GM19351 (cell line): ENCODE results near the gene PCK2.
A peak's percentile ranks its signal among the peaks of the same experiment; 100 is the strongest.
"Not testable (repeated sequence)": the region's sequence is repeated elsewhere in the genome, so short reads cannot be mapped to it uniquely, and the experiment has no call there.

Experiments used
- ATAC-seq: cut with Tn5 transposase; IDR thresholded peaks from one replicate; pipeline ENCODE4 v1.9.1; 2021; ENCODE audit warnings: mild to moderate bottlenecking, moderate library complexity; ENCODE audit not compliant: unreplicated experiment

Gene PCK2

GRCh38 chr14:24093901-24094840 lies at the start of gene PCK2:
Gene PCK2 (plus strand): TSS chr14:24094311. CDS start chr14:24094406, 95 bp downstream.
- peak; percentile 45 for ATAC-seq

- not testable (repeated sequence) for ATAC-seq
These were observed 45.1 kb upstream of the PCK2 start for GRCh38 chr14:24049002-24049401.

- ATAC-seq, result not testable (repeated sequence)
These were observed 43.4 kb upstream of the PCK2 start for GRCh38 chr14:24050753-24051152.

- peak; percentile 10 for ATAC-seq
These were observed 42.8 kb upstream of the PCK2 start for GRCh38 chr14:24051176-24051788.

- peak; percentile 79 for ATAC-seq
These were observed 42.1 kb upstream of the PCK2 start, which contains the start of gene CARMIL3 for GRCh38 chr14:24051789-24052655. Gene CARMIL3 (plus strand): TSS chr14:24052009. CDS start chr14:24052154, 145 bp downstream.

GRCh38 chr14:24052656-24053547 lies 41.2 kb upstream of the PCK2 start:
- no peak for ATAC-seq

- no peak for ATAC-seq
These were observed 40.4 kb upstream of the PCK2 start for GRCh38 chr14:24053548-24054323.

GRCh38 chr14:24054324-24054641 lies 39.8 kb upstream of the PCK2 start:
- ATAC-seq, result no peak

- no peak for ATAC-seq
These were observed 39.5 kb upstream of the PCK2 start for GRCh38 chr14:24054646-24055045.

- no peak for ATAC-seq
These were observed 37.9 kb upstream of the PCK2 start for GRCh38 chr14:24055971-24056799.

- ATAC-seq, result no peak
These were observed 37.3 kb upstream of the PCK2 start for GRCh38 chr14:24056800-24057184.

GRCh38 chr14:24057271-24057670 lies 36.8 kb upstream of the PCK2 start:
- ATAC-seq, result no peak

- no peak for ATAC-seq
These were observed 36.2 kb upstream of the PCK2 start for GRCh38 chr14:24057867-24058259.

- ATAC-seq, result no peak
These were observed 35.7 kb upstream of the PCK2 start for GRCh38 chr14:24058260-24058950.

GRCh38 chr14:24058951-24059475 lies 35.1 kb upstream of the PCK2 start:
- ATAC-seq, result no peak

GRCh38 chr14:24059841-24060388 lies 34.2 kb upstream of the PCK2 start:
- no peak for ATAC-seq

GRCh38 chr14:24060443-24060842 lies 33.7 kb upstream of the PCK2 start:
- no peak for ATAC-seq
